ENCODE results near the gene FAM163A. TPM values are rescaled to one million over a fixed set of nuclear protein-coding genes. Genes with fewer than 3 reads are reported as not detected.

FAM163A gene
- total RNA-seq, 1 experiment from 2014 or later = not detected

DNA sequence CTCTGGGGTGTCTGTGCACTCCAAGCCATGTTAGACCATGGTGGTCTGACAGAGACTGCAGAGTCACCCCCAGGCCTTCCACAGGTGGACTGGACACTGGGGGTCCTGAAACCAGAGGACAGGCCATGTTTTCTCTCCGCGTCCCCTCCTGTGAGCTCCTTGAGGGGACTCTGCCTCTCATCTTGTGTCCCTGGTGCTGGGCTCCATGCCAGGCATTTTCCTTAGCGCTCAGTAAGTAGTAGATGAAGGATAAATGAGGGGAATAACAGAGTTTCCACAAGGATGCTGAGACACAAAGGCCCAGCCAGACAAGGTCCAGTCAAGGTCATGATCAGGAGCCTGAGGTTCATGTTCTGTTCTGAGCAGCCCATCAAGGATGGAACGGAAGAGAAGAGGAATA lies 57.4 kb downstream of the FAM163A start:
- no peaks in the 10 kb centered on the region for H3K36me3 ChIP-seq (ENCODE audit: control insufficient read depth in 1 of 2, insufficient read depth in 2 of 2, low read length in 2 of 2)
- no TSS peak for BruUV-seq (replicated peaks)
- no peak overlapping the region for H3K4me3 ChIP-seq (replicated peaks in 1 of 2; ENCODE audit: low read depth in 1 of 2, low read length in 2 of 2)
- ATAC-seq (no peak), DNase-seq (ENCODE audit: low read depth, low spot score) (no peak)
- 0 out of 2 replicates have a peak, but pooled peaks cover 4% of the 10 kb centered on the region for H3K27me3 ChIP-seq (ENCODE audit: insufficient read depth, low read length)
- no peaks in the 10 kb centered on the region for H3K9me2 ChIP-seq (ENCODE audit: insufficient read depth)
- H3K4me1 ChIP-seq (ENCODE audit: control insufficient read depth in 1 of 2, insufficient read depth in 2 of 2, low read length in 2 of 2) = no peaks in the 10 kb centered on the region
- H3K27ac ChIP-seq (ENCODE audit: low read depth, low read length) = no peak overlapping the region
- no peak overlapping the region for H2AFZ ChIP-seq (ENCODE audit: low read depth, low read length, poor library complexity, severe bottlenecking)
- RAD21 ChIA-PET (ENCODE audit: low non-redundant PET in 1 of 2, low total read pairs in 2 of 2, uncharacterized antibody in 2 of 2, unreplicated experiment in 2 of 2) = no interaction called here
- CTCF ChIA-PET = interaction anchor here (1.5 kb wide), 1 partner anchor 9 kb away, joined by 6 read pairs; no protein-coding TSS in a partner anchor
- no peak overlapping the region for H3K4me2 ChIP-seq (ENCODE audit: low read length)
- H3K79me2 ChIP-seq (ENCODE audit: insufficient read depth, low read length) = no peaks in the 10 kb centered on the region
- TF ChIP-seq, protein P1, sequence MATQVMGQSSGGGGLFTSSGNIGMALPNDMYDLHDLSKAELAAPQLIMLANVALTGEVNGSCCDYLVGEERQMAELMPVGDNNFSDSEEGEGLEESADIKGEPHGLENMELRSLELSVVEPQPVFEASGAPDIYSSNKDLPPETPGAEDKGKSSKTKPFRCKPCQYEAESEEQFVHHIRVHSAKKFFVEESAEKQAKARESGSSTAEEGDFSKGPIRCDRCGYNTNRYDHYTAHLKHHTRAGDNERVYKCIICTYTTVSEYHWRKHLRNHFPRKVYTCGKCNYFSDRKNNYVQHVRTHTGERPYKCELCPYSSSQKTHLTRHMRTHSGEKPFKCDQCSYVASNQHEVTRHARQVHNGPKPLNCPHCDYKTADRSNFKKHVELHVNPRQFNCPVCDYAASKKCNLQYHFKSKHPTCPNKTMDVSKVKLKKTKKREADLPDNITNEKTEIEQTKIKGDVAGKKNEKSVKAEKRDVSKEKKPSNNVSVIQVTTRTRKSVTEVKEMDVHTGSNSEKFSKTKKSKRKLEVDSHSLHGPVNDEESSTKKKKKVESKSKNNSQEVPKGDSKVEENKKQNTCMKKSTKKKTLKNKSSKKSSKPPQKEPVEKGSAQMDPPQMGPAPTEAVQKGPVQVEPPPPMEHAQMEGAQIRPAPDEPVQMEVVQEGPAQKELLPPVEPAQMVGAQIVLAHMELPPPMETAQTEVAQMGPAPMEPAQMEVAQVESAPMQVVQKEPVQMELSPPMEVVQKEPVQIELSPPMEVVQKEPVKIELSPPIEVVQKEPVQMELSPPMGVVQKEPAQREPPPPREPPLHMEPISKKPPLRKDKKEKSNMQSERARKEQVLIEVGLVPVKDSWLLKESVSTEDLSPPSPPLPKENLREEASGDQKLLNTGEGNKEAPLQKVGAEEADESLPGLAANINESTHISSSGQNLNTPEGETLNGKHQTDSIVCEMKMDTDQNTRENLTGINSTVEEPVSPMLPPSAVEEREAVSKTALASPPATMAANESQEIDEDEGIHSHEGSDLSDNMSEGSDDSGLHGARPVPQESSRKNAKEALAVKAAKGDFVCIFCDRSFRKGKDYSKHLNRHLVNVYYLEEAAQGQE (IDR thresholded peaks at IDR 0.05; ENCODE audit: low read depth) = no peak
- TF ChIP-seq ZFX (IDR thresholded peaks at IDR 0.05) (no peak), RAD21 (IDR thresholded peaks at IDR 0.05; ENCODE audit: low read depth) (no peak), EZH2phosphoT487 (IDR thresholded peaks at IDR 0.05; ENCODE audit: borderline replicate concordance) (no peak), JUND (IDR thresholded peaks at IDR 0.05) (no peak), EZH2 (IDR thresholded peaks at IDR 0.05) (no peak), POLR2A (IDR thresholded peaks at IDR 0.05; ENCODE audit: borderline replicate concordance, extremely low read depth, insufficient read depth, insufficient read length) (no peak), SIN3A (IDR thresholded peaks at IDR 0.05; ENCODE audit: low read depth) (no peak)
- TF ChIP-seq, protein P2, sequence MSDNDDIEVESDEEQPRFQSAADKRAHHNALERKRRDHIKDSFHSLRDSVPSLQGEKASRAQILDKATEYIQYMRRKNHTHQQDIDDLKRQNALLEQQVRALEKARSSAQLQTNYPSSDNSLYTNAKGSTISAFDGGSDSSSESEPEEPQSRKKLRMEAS (IDR thresholded peaks at IDR 0.05) = no peak
- intact Hi-C loops (cut with micrococcal nuclease) = no loop called here
- no peaks in the 10 kb centered on the region for H4K20me1 ChIP-seq (ENCODE audit: insufficient read depth)
- H3K9ac ChIP-seq (ENCODE audit: low read length) = no peak overlapping the region
- no peaks in the 10 kb centered on the region for H3K9me3 ChIP-seq (ENCODE audit: control insufficient read depth in 1 of 2, insufficient read depth in 1 of 2, low read depth in 1 of 2, low read length in 2 of 2)
- POLR2A ChIA-PET = no interaction called here
